ENCODE data around the gene KRTAP10-1. TPM values are rescaled to one million over a fixed set of nuclear protein-coding genes. Genes with fewer than 3 reads are reported as not detected.

Gene KRTAP10-1
- total RNA-seq, 1 experiment from 2014 or later, result not detected

- no peak overlapping the region for H3K27ac Mint-ChIP-seq
- no peaks in the 10 kb centered on the region for H3K4me1 Mint-ChIP-seq
- ChIA-PET CTCF (interaction anchor here (1.2 kb wide), 1 partner anchor 224 kb away, joined by 3 read pairs; no protein-coding TSS in a partner anchor), POLR2A (no interaction called here)
- peaks cover 23% of the 10 kb centered on the region for H3K9me3 Mint-ChIP-seq
- ATAC-seq (no peak), DNase-seq (ENCODE audit: low spot score) (no peak)
- H3K36me3 Mint-ChIP-seq, result peaks cover 17% of the 10 kb centered on the region
- H3K4me3 Mint-ChIP-seq, result no peak overlapping the region
- H3K27me3 Mint-ChIP-seq (ENCODE audit: low read depth), result peaks cover 6% of the 10 kb centered on the region
- no peak for TF ChIP-seq FOXJ3 (CRISPR knock-in tag; IDR thresholded peaks at IDR 0.05; ENCODE audit: borderline replicate concordance)
- TF ChIP-seq HMGA2 (CRISPR knock-in tag; IDR thresholded peaks at IDR 0.05), result no peak
- TF ChIP-seq ELF4 (CRISPR knock-in tag; IDR thresholded peaks at IDR 0.05; ENCODE audit: low read depth), result no peak
Measured at GRCh38 chr21:44568667-44569556, 28.9 kb upstream of the KRTAP10-1 start.

DNA sequence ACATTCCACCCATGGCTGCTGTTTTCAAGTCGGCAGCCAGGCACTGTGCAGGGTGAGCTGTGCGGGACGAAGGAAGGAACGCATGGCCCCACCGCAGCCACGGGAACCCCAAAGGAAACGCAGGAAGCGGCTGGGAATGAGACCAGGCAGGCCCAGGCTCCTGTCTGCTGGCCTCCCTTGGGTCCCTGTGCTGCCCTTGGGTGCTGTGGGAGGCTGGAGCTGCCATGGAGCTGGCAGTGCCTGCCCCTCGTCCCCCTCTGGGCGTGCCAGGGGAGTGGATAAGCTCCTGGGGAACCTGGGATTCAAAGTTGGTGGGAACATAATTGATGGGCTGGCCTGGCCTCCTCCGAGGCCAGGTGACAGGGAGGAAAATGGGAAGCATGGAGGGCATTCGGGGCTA is 28.3 kb upstream of the KRTAP10-1 start:
- no peak for TF ChIP-seq SOX15 (CRISPR knock-in tag; IDR thresholded peaks at IDR 0.05)
- TF ChIP-seq, protein P1, sequence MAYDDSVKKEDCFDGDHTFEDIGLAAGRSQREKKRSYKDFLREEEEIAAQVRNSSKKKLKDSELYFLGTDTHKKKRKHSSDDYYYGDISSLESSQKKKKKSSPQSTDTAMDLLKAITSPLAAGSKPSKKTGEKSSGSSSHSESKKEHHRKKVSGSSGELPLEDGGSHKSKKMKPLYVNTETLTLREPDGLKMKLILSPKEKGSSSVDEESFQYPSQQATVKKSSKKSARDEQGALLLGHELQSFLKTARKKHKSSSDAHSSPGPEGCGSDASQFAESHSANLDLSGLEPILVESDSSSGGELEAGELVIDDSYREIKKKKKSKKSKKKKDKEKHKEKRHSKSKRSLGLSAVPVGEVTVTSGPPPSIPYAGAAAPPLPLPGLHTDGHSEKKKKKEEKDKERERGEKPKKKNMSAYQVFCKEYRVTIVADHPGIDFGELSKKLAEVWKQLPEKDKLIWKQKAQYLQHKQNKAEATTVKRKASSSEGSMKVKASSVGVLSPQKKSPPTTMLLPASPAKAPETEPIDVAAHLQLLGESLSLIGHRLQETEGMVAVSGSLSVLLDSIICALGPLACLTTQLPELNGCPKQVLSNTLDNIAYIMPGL (CRISPR knock-in tag; IDR thresholded peaks at IDR 0.05), result no peak
- no peak for TF ChIP-seq TEAD1 (CRISPR knock-in tag; IDR thresholded peaks at IDR 0.05)
- no peak for TF ChIP-seq MYBL2 (CRISPR knock-in tag; IDR thresholded peaks at IDR 0.05)
- TF ChIP-seq ARID4B (CRISPR knock-in tag; IDR thresholded peaks at IDR 0.05; ENCODE audit: borderline replicate concordance), result no peak
- TF ChIP-seq JAZF1 (CRISPR knock-in tag; IDR thresholded peaks at IDR 0.05), result no peak
- TF ChIP-seq EMX1 (CRISPR knock-in tag; IDR thresholded peaks at IDR 0.05), result no peak
- TF ChIP-seq CTCF (IDR thresholded peaks at IDR 0.05), result no peak
- no peak for TF ChIP-seq KAT7 (CRISPR knock-in tag; IDR thresholded peaks at IDR 0.05; ENCODE audit: borderline replicate concordance)
- no peak for TF ChIP-seq E2F4 (CRISPR knock-in tag; IDR thresholded peaks at IDR 0.05; ENCODE audit: borderline replicate concordance, low read depth)
- TF ChIP-seq SP1 (CRISPR knock-in tag; conservative IDR thresholded peaks at IDR 0.05), result no peak
- no peak for TF ChIP-seq CDX4 (CRISPR knock-in tag; IDR thresholded peaks at IDR 0.05; ENCODE audit: borderline replicate concordance)
- Mint-ChIP-seq H3K27ac (no peak overlapping the region), H3K27me3 (ENCODE audit: low read depth) (peaks cover 6% of the 10 kb centered on the region), H3K36me3 (peaks cover 17% of the 10 kb centered on the region), H3K9me3 (peaks cover 23% of the 10 kb centered on the region), H3K4me3 (no peak overlapping the region), H3K4me1 (no peaks in the 10 kb centered on the region)
- DNase-seq (ENCODE audit: low spot score), result no peak
- CTCF ChIA-PET, result interaction anchor here (1.2 kb wide), 1 partner anchor 225 kb away, joined by 3 read pairs; no protein-coding TSS in a partner anchor
- POLR2A ChIA-PET, result no interaction called here
- no peak; the same call in 1 of the 2 replicates for ATAC-seq

Measured in WTC11 (cell line).